ENCODE data around the gene HOXD13. TPM values are rescaled to one million over a fixed set of nuclear protein-coding genes. Genes with fewer than 3 reads are reported as not detected.

Gene HOXD13
- total and polyA plus RNA-seq, 2 donors (not counting 3 experiments of a cell fraction or from before 2014, with no cell fraction given), result not detected

- BruUV-seq (replicated peaks), result no TSS peak
- intact Hi-C loops (cut with micrococcal nuclease) (no loop called here), dilution Hi-C loops (cut with MboI; ENCODE audit: extremely low pct_ligation_motif_present, low sequenced_read_pairs) (no loop called here)
- Histone ChIP-seq H3K4me1 (ENCODE audit: control insufficient read depth, extremely low read depth, insufficient read depth, low read length) (peaks cover 3% of the 10 kb centered on the region), H4K20me1 (replicated peaks; ENCODE audit: control insufficient read depth, extremely low read depth, insufficient read depth, low read length) (no peaks in the 10 kb centered on the region), H3K9me1 (replicated peaks; ENCODE audit: control insufficient read depth, extremely low read depth, insufficient read depth, low read length) (no peaks in the 10 kb centered on the region), H3K4me3 (replicated peaks in 1 of 3; ENCODE audit: insufficient read depth in 1 of 3, low read depth in 1 of 3, low read length in 3 of 3) (no peak overlapping the region), H3K79me2 (ENCODE audit: control insufficient read depth, insufficient read depth, low read length) (no peaks in the 10 kb centered on the region), H3K36me3 (ENCODE audit: control insufficient read depth in 2 of 2, extremely low read depth in 1 of 2, insufficient read depth in 2 of 2, low read length in 2 of 2) (no peaks in the 10 kb centered on the region), H2AFZ (ENCODE audit: low read depth, low read length) (no peak overlapping the region), H3K27ac (ENCODE audit: insufficient read depth, low read depth, low read length) (no peak overlapping the region), H3K9ac (replicated peaks; ENCODE audit: extremely low read depth, insufficient read depth, low read length) (no peak overlapping the region), H3K27me3 (ENCODE audit: control insufficient read depth in 2 of 2, insufficient read depth in 2 of 2, low read length in 2 of 2) (peaks cover 79 to 97% of the 10 kb centered on the region in 2 experiments), H3K9me3 (replicated peaks; ENCODE audit: control insufficient read depth, insufficient read depth, low read length) (no peaks in the 10 kb centered on the region), H3K4me2 (ENCODE audit: insufficient read depth, low read length) (no peak overlapping the region)
- ChIA-PET CTCF (interaction anchor here (0.6 to 4.3 kb wide), 23 partner anchors 9 to 1037 kb away, joined by 3 to 24 read pairs (median 5); partner anchors contain the start of gene HOXD9), POLR2A (no interaction called here)
- FAIRE-seq (no peak), DNase-seq (ENCODE audit: low read depth, low spot score) (no peak)
- no peak for TF ChIP-seq MAX (IDR thresholded peaks at IDR 0.05; ENCODE audit: insufficient read depth, insufficient read length)
- TF ChIP-seq FOS (IDR thresholded peaks at IDR 0.05; ENCODE audit: borderline replicate concordance, insufficient read depth, low read length), result no peak
- no peak for TF ChIP-seq CTCF (IDR thresholded peaks at IDR 0.05; ENCODE audit: extremely low read depth in 1 of 2, insufficient read depth in 1 of 2, low read depth in 1 of 2, low read length in 2 of 2)
- peak; percentile 97 for TF ChIP-seq EZH2 (IDR thresholded peaks at IDR 0.05; ENCODE audit: borderline replicate concordance, low read depth, low read length, severe bottlenecking)
- no peak for TF ChIP-seq POLR2AphosphoS5 (IDR thresholded peaks at IDR 0.05; ENCODE audit: insufficient read depth, low read depth, low read length)
- no peak for TF ChIP-seq GATA2 (IDR thresholded peaks at IDR 0.05; ENCODE audit: insufficient read depth, insufficient read length, low read depth, low read length)
These were observed 19.4 kb downstream of the HOXD13 start for GRCh38 chr2:176111846-176112374.
